Activated CD4-positive, CD25-positive, alpha-beta regulatory T cell treated with anti-CD3 and anti-CD28 coated beads, Interleukin-2, amount 50 U/mL, for 72 hours (primary cell): ENCODE data around the gene TBRG4.

Experiments
- DNase-seq: peaks from one replicate; pipeline ENCODE4 v3.0.0; 2021

The TBRG4 gene

GRCh38 chr7:45073031-45073785 is 38.3 kb downstream of the TBRG4 start:
- DNase-seq, result peak; percentile 21

- peak; percentile 12 for DNase-seq
Measured at GRCh38 chr7:45072131-45073030, 39.1 kb downstream of the TBRG4 start.

DNA sequence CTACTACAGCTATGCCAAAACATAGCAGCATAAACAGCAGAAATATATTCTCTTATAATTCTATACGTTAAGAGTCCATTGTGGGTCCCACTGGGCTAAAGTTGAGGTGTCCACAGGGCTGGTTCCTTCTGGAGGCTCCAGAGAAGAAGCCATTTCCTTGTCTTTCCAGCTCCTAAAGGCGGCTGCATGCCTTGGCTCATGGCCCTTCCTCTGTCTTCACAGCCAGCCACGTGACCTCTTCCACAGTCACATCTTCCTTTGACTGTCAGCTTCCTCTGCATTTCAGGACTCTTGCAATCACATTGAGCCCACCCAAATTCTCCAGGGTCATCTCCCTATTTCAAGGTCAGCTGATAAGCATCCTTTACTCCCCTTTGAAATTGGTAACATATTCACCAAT is 40.0 kb downstream of the TBRG4 start:
- peak; percentile 15 for DNase-seq

DNA sequence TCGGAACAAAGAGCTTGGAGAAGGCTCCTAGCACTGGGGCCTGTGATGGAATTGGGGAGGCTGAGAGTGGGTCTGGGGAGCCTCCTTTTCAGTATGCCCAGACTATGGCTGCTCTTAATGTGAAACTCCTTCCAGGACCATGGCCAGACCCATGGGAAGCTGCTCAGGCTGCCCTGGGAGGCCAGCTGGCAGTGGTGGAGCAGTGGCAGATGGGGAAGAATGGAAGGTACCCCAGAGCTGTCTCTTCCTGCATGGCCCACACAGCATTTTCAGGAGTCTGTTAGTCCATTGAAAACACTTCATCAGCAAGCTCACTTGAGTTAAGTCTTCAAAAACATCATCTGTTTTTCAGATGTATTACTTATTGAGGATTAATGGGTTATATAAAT is 41.2 kb downstream of the TBRG4 start:
- peak; percentile 3 for DNase-seq

GRCh38 chr7:45069444-45070253 is 41.8 kb downstream of the TBRG4 start:
- peak; percentile 2 for DNase-seq

GRCh38 chr7:45068236-45069023 is 43.1 kb downstream of the TBRG4 start:
- DNase-seq, result peak; percentile 30

DNA sequence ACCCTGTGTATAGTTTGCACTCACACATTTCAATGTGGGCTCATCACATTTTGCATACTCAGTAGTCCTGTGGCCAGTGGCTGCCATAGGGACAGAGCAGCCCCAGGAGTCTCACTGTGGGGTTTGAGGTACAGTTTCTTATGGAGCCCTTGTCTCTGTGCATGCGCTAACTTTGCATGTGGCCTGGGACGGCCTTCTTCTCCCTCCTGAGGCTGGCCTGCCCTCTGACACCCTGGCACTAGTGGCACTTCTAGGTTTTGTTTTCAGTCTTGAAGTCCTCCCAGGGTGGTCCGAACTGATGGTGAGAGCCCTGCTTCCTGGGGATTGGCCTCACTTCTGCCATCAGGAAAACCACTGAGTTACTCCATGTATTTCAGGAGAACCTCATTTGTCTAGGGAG is 43.9 kb downstream of the TBRG4 start:
- peak; percentile 11 for DNase-seq

DNA sequence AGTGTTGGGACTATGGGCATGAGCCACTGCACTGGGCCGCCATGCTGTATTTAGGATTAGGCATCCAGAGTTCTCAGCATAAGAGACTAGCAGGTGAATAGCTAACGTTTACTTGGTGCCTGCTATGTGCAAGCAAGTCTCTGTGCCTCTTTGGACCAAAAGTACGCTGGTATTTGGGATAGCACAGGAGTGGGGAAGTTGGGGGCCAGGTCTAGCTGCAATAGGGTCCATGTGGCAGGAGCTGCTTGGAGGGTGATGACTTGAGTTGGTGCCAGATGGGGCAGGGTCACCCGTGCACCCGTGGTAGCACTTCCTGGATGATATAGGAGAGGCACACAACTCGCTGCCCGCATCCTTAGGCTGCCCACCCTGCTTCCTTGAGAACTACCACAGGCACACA is 45.1 kb downstream of the TBRG4 start:
- peak; percentile 2 for DNase-seq

DNA sequence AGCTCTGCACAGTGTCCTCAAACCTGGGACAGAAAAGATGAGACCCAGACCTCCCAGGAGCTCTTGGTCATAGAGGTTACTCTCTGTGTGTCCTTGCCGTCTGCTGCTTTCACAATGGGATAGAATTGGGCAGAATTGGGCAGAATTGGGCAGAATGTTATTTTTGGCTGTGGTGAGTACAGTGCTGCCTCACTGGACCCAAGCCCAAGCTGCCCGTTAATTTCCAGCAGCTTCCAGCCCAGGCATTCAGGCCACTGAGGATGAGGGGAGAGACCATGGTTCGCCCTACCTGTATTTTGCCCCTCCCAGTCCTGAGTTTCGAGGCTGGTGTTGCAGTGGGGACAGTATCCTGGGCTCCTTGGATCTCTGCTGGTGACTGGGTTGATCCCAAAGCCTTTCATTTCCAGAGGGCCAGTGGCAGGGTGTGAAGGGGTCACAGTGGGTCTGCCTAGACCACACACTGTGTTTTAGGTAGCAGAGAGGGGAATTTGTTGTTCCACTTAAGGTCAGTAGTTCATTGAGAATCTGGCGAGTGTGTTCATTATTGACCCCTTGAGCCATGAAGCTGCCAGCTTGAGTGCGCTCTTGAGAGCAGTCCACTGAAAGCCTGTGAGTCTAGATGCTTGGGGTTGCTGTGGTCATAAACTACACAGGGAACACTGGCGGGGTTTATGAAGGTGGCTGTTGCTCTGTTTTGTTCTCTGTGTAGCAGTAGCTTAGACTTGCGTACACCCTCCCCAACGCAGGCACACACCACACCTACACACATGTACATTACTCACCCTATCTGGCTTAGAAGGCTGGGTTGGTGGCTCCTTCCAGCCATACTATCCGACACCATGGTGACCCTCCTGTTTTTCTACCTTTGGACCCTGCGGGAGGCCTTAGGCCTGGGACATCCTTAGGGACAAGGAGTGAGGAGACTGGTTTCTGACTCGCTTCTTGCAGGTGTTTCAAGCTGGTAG is 46.2 kb downstream of the TBRG4 start:
- peak; percentile 16 for DNase-seq

DNA sequence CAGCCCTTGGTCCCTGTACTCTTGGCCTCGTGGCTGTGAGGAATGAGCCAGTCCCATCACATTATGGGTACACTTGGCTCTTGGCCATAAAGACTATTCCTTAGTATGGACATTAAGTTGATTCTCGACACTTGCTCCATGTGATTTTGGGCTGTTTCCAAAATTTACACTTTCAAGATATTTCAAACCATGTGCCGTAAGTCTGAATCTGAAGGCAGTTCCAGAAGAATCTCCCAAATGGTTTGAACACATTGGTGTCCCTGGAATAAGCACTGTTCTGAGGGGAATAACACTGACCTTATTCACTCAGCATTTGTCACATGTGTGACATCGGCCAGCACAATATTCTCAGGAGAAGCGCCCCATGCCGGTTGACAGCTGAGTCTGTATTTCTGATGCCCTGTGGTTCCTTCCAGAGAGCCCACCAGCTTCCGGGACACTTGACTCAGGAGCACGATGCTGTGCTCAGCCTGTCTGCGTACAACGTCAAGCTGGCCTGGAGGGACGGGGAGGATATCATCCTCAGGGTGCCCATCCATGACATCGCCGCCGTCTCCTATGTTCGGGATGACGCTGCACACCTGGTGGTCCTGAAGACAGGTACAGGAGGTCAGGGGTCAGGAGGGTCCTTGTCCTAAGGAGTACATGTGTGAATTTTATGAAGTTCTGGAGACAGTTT is 47.3 kb downstream of the TBRG4 start:
- DNase-seq, result peak; percentile 11

- peak; percentile 4 for DNase-seq
Measured at GRCh38 chr7:45061806-45062425, 49.6 kb downstream of the TBRG4 start.

DNA sequence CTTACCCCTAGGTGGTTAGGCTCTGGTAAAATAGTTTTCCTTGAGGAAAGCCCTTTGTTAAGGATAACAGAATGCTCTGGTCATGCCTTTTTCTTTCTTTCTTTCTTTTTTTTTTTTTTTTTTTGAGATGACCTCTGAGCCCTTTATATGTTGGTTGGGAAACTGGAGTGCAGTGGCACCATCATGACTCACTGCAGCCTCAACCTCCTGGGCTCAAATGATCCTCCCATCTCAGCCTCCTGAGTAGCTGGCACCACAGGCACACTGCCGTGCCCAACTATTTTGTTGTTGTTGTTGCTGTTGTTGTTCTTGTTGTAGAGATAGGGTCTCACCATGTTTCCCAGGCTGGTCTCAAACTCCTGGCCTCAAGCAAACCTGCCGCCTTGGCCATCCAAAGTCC is 50.1 kb downstream of the TBRG4 start:
- no peak for DNase-seq

GRCh38 chr7:45060295-45060694 is 51.2 kb downstream of the TBRG4 start:
- no peak for DNase-seq

- DNase-seq, result peak; percentile 2
Measured at GRCh38 chr7:45057878-45058277, 53.6 kb downstream of the TBRG4 start.

DNA sequence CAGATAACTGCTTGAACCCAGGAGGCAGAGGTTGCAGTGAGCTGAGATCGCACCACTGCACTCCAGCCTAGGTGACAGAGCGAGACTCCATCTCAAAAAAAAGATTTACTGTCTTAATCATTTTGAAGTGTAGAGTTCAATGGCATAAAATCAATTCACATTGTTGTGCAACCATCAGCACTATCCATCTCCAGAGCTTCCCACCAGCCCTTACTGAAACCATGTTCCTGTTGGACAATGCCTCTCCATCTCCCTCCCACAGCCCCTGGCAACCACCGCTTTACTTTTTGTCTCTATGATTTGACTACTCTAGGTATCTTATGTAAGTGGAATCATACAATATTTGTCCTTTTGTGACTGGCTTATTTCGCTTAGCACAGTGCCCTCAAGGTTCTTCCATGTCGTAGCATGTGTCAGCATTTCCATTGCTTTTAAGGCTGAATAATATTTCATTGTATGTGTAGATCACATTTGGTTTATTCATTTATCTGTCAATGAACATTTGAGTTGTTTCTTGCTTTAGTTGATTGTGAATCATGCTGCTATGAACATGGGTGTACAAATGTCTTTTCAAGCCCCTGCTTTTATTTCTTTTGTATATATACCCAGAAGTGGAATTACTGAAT is 55.8 kb downstream of the TBRG4 start:
- peak; percentile 19 for DNase-seq

GRCh38 chr7:45055016-45055415 is 56.5 kb downstream of the TBRG4 start:
- no peak for DNase-seq

GRCh38 chr7:45054442-45054841 is 57.1 kb downstream of the TBRG4 start:
- peak; percentile 25 for DNase-seq

DNA sequence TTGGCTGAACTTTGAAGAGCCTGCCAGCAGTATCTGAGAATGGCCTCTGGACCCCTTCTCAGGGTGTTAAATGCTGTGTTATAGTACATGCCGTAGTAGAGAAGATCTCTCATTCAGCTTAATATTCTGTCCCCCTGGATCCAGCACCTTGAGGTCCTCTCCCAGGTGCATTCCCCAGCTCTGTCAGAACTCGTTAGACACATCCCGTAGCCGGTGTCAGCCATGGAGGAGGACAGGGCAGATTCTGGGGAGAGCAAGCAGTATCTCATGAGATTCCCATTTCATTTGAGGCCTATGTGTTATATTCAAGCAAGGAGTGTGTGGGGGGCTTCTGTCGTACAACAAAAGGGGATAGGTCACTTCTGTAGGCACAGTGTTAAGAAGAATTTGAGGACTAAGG is 57.6 kb downstream of the TBRG4 start:
- DNase-seq, result no peak

- no peak for DNase-seq
Measured at GRCh38 chr7:45053401-45053800, 58.1 kb downstream of the TBRG4 start.

DNA sequence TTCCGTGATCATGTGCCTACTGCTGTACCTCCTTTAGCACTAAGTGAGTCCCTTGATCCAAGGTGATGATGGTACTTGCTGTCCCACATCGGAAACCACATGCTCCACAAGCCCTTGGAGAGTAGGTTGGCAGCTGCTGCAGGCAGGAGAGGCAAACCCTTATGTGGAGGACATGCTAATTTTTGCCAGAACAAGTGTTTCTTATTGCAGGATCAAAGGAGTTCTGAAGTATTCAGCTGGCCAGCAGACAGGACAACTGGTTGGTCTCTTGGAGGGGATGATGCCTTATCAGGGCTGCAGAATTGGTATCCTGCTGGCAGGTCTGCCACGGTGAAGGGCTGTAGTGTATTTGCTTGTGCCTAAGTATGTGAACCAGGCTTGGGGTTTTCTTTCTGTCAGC is 59.5 kb downstream of the TBRG4 start:
- DNase-seq, result peak; percentile 8
